IPS-20b (cell line): ENCODE measurements around the gene NUB1.

Experiments used
- H3K27ac ChIP-seq: one replicate; pipeline ENCODE4 v1.5.1; 2013; ENCODE audit warnings: low read length
- H3K27me3 ChIP-seq: 2 replicates; pipeline ENCODE4 v1.6.1; 2013; ENCODE audit warnings: mild to moderate bottlenecking, low read length, inconsistent platforms; ENCODE audit not compliant: insufficient read depth
- H3K36me3 ChIP-seq: 2 replicates; pipeline ENCODE4 v1.6.1; 2013; ENCODE audit warnings: low read depth, mild to moderate bottlenecking, inconsistent platforms, low read length, moderate library complexity; ENCODE audit not compliant: insufficient read depth
- H3K4me1 ChIP-seq: 2 replicates; pipeline ENCODE4 v1.6.1; 2013; ENCODE audit warnings: mild to moderate bottlenecking, control low read depth, inconsistent platforms, low read length, moderate library complexity; ENCODE audit not compliant: insufficient read depth
- H3K4me3 ChIP-seq: 2 replicates; pipeline ENCODE4 v1.5.1; 2013; ENCODE audit warnings: mild to moderate bottlenecking, low read length, inconsistent platforms
- H3K9ac ChIP-seq: 2 replicates; pipeline ENCODE4 v1.6.1; 2013; ENCODE audit warnings: low read depth, mild to moderate bottlenecking, inconsistent platforms, low read length, moderate library complexity
- H3K9me3 ChIP-seq: 2 replicates; pipeline ENCODE4 v1.6.1; 2013; ENCODE audit warnings: mild to moderate bottlenecking, low read depth, low read length, inconsistent platforms; ENCODE audit not compliant: insufficient read depth

NUB1 gene

GRCh38 chr7:151306860-151307259, 34.8 kb upstream of the NUB1 start:
- H3K4me1 ChIP-seq = peaks cover 6% of the 10 kb centered on the region; the same call in 1 of the 2 replicates
- peaks cover 7% of the 10 kb centered on the region for H3K9me3 ChIP-seq
- H3K9ac ChIP-seq = no peak overlapping the region
- H3K27me3 ChIP-seq = peaks cover 18% of the 10 kb centered on the region
- no peaks in the 10 kb centered on the region for H3K36me3 ChIP-seq
- H3K4me3 ChIP-seq = no peak overlapping the region
- H3K27ac ChIP-seq = no peak overlapping the region

GRCh38 chr7:151307536-151307935, 34.1 kb upstream of the NUB1 start:
- Histone ChIP-seq H3K27ac (no peak overlapping the region), H3K9ac (no peak overlapping the region), H3K9me3 (peaks cover 14% of the 10 kb centered on the region), H3K4me1 (peaks cover 6% of the 10 kb centered on the region; the same call in 1 of the 2 replicates), H3K4me3 (no peak overlapping the region), H3K36me3 (no peaks in the 10 kb centered on the region), H3K27me3 (peaks cover 11% of the 10 kb centered on the region)

GRCh38 chr7:151308256-151308655, 33.4 kb upstream of the NUB1 start:
- H3K4me3 ChIP-seq = no peak overlapping the region

GRCh38 chr7:151308791-151309190, 32.8 kb upstream of the NUB1 start:
- H3K9ac ChIP-seq = no peak overlapping the region
- no peaks in the 10 kb centered on the region for H3K36me3 ChIP-seq
- H3K27ac ChIP-seq = no peak overlapping the region
- H3K9me3 ChIP-seq = peaks cover 18% of the 10 kb centered on the region
- H3K4me3 ChIP-seq = no peak overlapping the region
- H3K27me3 ChIP-seq = 0 out of 2 replicates have a peak, but pooled peaks cover 1% of the 10 kb centered on the region
- H3K4me1 ChIP-seq = peaks cover 6% of the 10 kb centered on the region; the same call in 1 of the 2 replicates

More at GRCh38 chr7:151308256-151308655, 33.4 kb upstream of the NUB1 start:
- Histone ChIP-seq H3K4me1 (peaks cover 6% of the 10 kb centered on the region; the same call in 1 of the 2 replicates), H3K27me3 (0 out of 2 replicates have a peak, but pooled peaks cover 4% of the 10 kb centered on the region), H3K9ac (no peak overlapping the region), H3K9me3 (peaks cover 17% of the 10 kb centered on the region), H3K36me3 (no peaks in the 10 kb centered on the region), H3K27ac (no peak overlapping the region)

- Histone ChIP-seq H3K27ac (no peak overlapping the region), H3K4me3 (no peak overlapping the region), H3K9ac (no peak overlapping the region), H3K4me1 (peaks cover 6% of the 10 kb centered on the region; the same call in 1 of the 2 replicates), H3K9me3 (peaks cover 18% of the 10 kb centered on the region), H3K27me3 (no peaks in the 10 kb centered on the region), H3K36me3 (no peaks in the 10 kb centered on the region)
Measured at GRCh38 chr7:151309311-151309710, 32.3 kb upstream of the NUB1 start.

GRCh38 chr7:151310578-151310977, 31.0 kb upstream of the NUB1 start:
- Histone ChIP-seq H3K27ac (no peak overlapping the region), H3K9me3 (peaks cover 18% of the 10 kb centered on the region), H3K9ac (no peak overlapping the region), H3K27me3 (no peaks in the 10 kb centered on the region), H3K4me3 (no peak overlapping the region), H3K36me3 (no peaks in the 10 kb centered on the region), H3K4me1 (no peaks in the 10 kb centered on the region)

GRCh38 chr7:151311294-151311864, 30.2 kb upstream of the NUB1 start:
- H3K9ac ChIP-seq = no peak overlapping the region
- H3K36me3 ChIP-seq = no peaks in the 10 kb centered on the region
- H3K27ac ChIP-seq = no peak overlapping the region
- H3K27me3 ChIP-seq = no peaks in the 10 kb centered on the region
- H3K4me1 ChIP-seq = no peaks in the 10 kb centered on the region
- peaks cover 18% of the 10 kb centered on the region for H3K9me3 ChIP-seq
- no peak overlapping the region for H3K4me3 ChIP-seq

- peaks cover 18% of the 10 kb centered on the region for H3K9me3 ChIP-seq
- H3K27ac ChIP-seq = no peak overlapping the region
- H3K36me3 ChIP-seq = no peaks in the 10 kb centered on the region
- H3K4me3 ChIP-seq = no peak overlapping the region
- H3K9ac ChIP-seq = no peak overlapping the region
- H3K27me3 ChIP-seq = no peaks in the 10 kb centered on the region
- H3K4me1 ChIP-seq = no peaks in the 10 kb centered on the region
Measured at GRCh38 chr7:151312356-151312755, 29.3 kb upstream of the NUB1 start.

- no peak overlapping the region for H3K27ac ChIP-seq
- no peak overlapping the region for H3K4me3 ChIP-seq
- H3K9me3 ChIP-seq = peaks cover 18% of the 10 kb centered on the region
- no peaks in the 10 kb centered on the region for H3K27me3 ChIP-seq
- H3K4me1 ChIP-seq = no peaks in the 10 kb centered on the region
- no peaks in the 10 kb centered on the region for H3K36me3 ChIP-seq
- no peak overlapping the region for H3K9ac ChIP-seq
Measured at GRCh38 chr7:151312831-151313809, 28.5 kb upstream of the NUB1 start.

GRCh38 chr7:151313857-151314256, 27.8 kb upstream of the NUB1 start:
- no peaks in the 10 kb centered on the region for H3K4me1 ChIP-seq
- H3K36me3 ChIP-seq = no peaks in the 10 kb centered on the region
- no peak overlapping the region for H3K9ac ChIP-seq
- H3K27ac ChIP-seq = no peak overlapping the region
- H3K9me3 ChIP-seq = peaks cover 18% of the 10 kb centered on the region
- no peak overlapping the region for H3K4me3 ChIP-seq
- H3K27me3 ChIP-seq = no peaks in the 10 kb centered on the region

- H3K27ac ChIP-seq = no peak overlapping the region
- H3K4me1 ChIP-seq = no peaks in the 10 kb centered on the region
- H3K4me3 ChIP-seq = no peak overlapping the region
- H3K9ac ChIP-seq = no peak overlapping the region
- peaks cover 21% of the 10 kb centered on the region for H3K9me3 ChIP-seq
- H3K27me3 ChIP-seq = no peaks in the 10 kb centered on the region
- no peaks in the 10 kb centered on the region for H3K36me3 ChIP-seq
Measured at GRCh38 chr7:151314401-151314800, 27.2 kb upstream of the NUB1 start.
